Measurements from ENCODE around the gene PHF13. TPM values are rescaled to one million over a fixed set of nuclear protein-coding genes. Genes with fewer than 3 reads are reported as not detected.
"Not testable (repeated sequence)": the region's sequence is repeated elsewhere in the genome, so short reads cannot be mapped to it uniquely, and the experiment has no call there.

Gene PHF13
- total and polyA plus RNA-seq, 5 donors from 2014 or later = 4.7 to 7.5 (median 5.6) TPM

GRCh38 chr1:6594977-6595740, 18.4 kb upstream of the PHF13 start:
- Mint-ChIP-seq H3K36me3 (peaks cover 21% of the 10 kb centered on the region), H3K4me3 (no peak overlapping the region), H3K27ac (peak overlapping the region in 1 of 3 donors; percentile 75), H3K9me3 (no peaks in the 10 kb centered on the region), H3K27me3 (peaks cover 4% of the 10 kb centered on the region), H3K4me1 (peaks cover 0 to 65% (median 20%) of the 10 kb centered on the region in 4 donors)
- no peaks in the 10 kb centered on the region for H3K9me3 ChIP-seq (ENCODE audit: control insufficient read depth in 2 of 2, low read length in 2 of 2)
- peaks cover 73% of the 10 kb centered on the region for H3K36me3 ChIP-seq (ENCODE audit: control insufficient read depth, insufficient read depth, low read length)
- H3K4me3 ChIP-seq (ENCODE audit: low read depth, low read length) = no peak overlapping the region
- DNase-seq (no peak), ATAC-seq (ENCODE audit: low read depth in 2 of 2) (no peak)
- H3K27ac ChIP-seq (ENCODE audit: insufficient read depth, low read length, poor library complexity, severe bottlenecking) = no peak overlapping the region
- no peaks in the 10 kb centered on the region for H3K27me3 ChIP-seq (ENCODE audit: control insufficient read depth, insufficient read depth, low read length)
- peaks cover 54% of the 10 kb centered on the region for H3K4me1 ChIP-seq (ENCODE audit: control insufficient read depth, insufficient read depth, low read length, poor library complexity, severe bottlenecking)

- DNase-seq = no peak
- Histone ChIP-seq H3K4me3 (ENCODE audit: low read depth, low read length) (no peak overlapping the region), H3K4me1 (ENCODE audit: control insufficient read depth, insufficient read depth, low read length, poor library complexity, severe bottlenecking) (peaks cover 57% of the 10 kb centered on the region), H3K27ac (ENCODE audit: insufficient read depth, low read length, poor library complexity, severe bottlenecking) (no peak overlapping the region), H3K36me3 (ENCODE audit: control insufficient read depth, insufficient read depth, low read length) (peaks cover 61% of the 10 kb centered on the region), H3K9me3 (ENCODE audit: control insufficient read depth in 2 of 2, low read length in 2 of 2) (no peaks in the 10 kb centered on the region), H3K27me3 (ENCODE audit: control insufficient read depth, insufficient read depth, low read length) (no peaks in the 10 kb centered on the region)
- no peak for ATAC-seq (ENCODE audit: low read depth in 2 of 2)
- Mint-ChIP-seq H3K36me3 (peaks cover 21% of the 10 kb centered on the region), H3K9me3 (no peaks in the 10 kb centered on the region), H3K27ac (peak overlapping the region; percentile 25 to 75 (median 69)), H3K4me1 (peaks cover 0 to 64% (median 18%) of the 10 kb centered on the region in 4 donors), H3K27me3 (peaks cover 4% of the 10 kb centered on the region), H3K4me3 (peak overlapping the region in 2 of 4 donors; percentile 16 to 61)
These were observed 17.2 kb upstream of the PHF13 start for GRCh38 chr1:6596351-6596750.

GRCh38 chr1:6596886-6597776, 16.4 kb upstream of the PHF13 start:
- Histone ChIP-seq H3K4me1 (ENCODE audit: control insufficient read depth, insufficient read depth, low read length, poor library complexity, severe bottlenecking) (peaks cover 51% of the 10 kb centered on the region), H3K9me3 (ENCODE audit: control insufficient read depth in 2 of 2, low read length in 2 of 2) (no peaks in the 10 kb centered on the region), H3K4me3 (ENCODE audit: low read depth, low read length) (no peak overlapping the region), H3K27ac (ENCODE audit: insufficient read depth, low read length, poor library complexity, severe bottlenecking) (no peak overlapping the region), H3K27me3 (ENCODE audit: control insufficient read depth, insufficient read depth, low read length) (no peaks in the 10 kb centered on the region), H3K36me3 (ENCODE audit: control insufficient read depth, insufficient read depth, low read length) (peaks cover 58% of the 10 kb centered on the region)
- Mint-ChIP-seq H3K27me3 (peaks cover 4% of the 10 kb centered on the region), H3K36me3 (peaks cover 21% of the 10 kb centered on the region), H3K27ac (no peak overlapping the region), H3K4me3 (peak overlapping the region; percentile 22 to 98 (median 68)), H3K4me1 (peaks cover 0 to 58% (median 18%) of the 10 kb centered on the region in 4 donors), H3K9me3 (no peaks in the 10 kb centered on the region)
- no peak for ATAC-seq (ENCODE audit: low read depth in 2 of 2)
- no peak for DNase-seq

- DNase-seq (no peak), ATAC-seq (ENCODE audit: low read depth in 2 of 2) (no peak)
- Histone ChIP-seq H3K27ac (ENCODE audit: insufficient read depth, low read length, poor library complexity, severe bottlenecking) (no peak overlapping the region), H3K9me3 (ENCODE audit: control insufficient read depth in 2 of 2, low read length in 2 of 2) (no peaks in the 10 kb centered on the region), H3K36me3 (ENCODE audit: control insufficient read depth, insufficient read depth, low read length) (peaks cover 52% of the 10 kb centered on the region), H3K4me3 (ENCODE audit: low read depth, low read length) (no peak overlapping the region), H3K4me1 (ENCODE audit: control insufficient read depth, insufficient read depth, low read length, poor library complexity, severe bottlenecking) (peaks cover 45% of the 10 kb centered on the region), H3K27me3 (ENCODE audit: control insufficient read depth, insufficient read depth, low read length) (no peaks in the 10 kb centered on the region)
- Mint-ChIP-seq H3K36me3 (peaks cover 21% of the 10 kb centered on the region), H3K4me1 (peaks cover 0 to 58% (median 18%) of the 10 kb centered on the region in 4 donors), H3K27ac (no peak overlapping the region), H3K4me3 (peak overlapping the region in 3 of 4 donors; percentile 61 to 98 (median 75)), H3K9me3 (no peaks in the 10 kb centered on the region), H3K27me3 (peaks cover 4% of the 10 kb centered on the region)
These were observed 15.8 kb upstream of the PHF13 start for GRCh38 chr1:6597777-6598131.

GRCh38 chr1:6599141-6599975, 14.2 kb upstream of the PHF13 start:
- H3K4me1 Mint-ChIP-seq = peaks cover 8 to 65% (median 25%) of the 10 kb centered on the region in 4 donors
- ATAC-seq (ENCODE audit: low read depth in 2 of 2) (peak; percentile 27 to 32), DNase-seq (peak; percentile 19 to 86 (median 61))
- peaks cover 16% of the 10 kb centered on the region for H3K36me3 Mint-ChIP-seq
- Histone ChIP-seq H3K27me3 (ENCODE audit: control insufficient read depth, insufficient read depth, low read length) (no peaks in the 10 kb centered on the region), H3K4me1 (ENCODE audit: control insufficient read depth, insufficient read depth, low read length, poor library complexity, severe bottlenecking) (peaks cover 56% of the 10 kb centered on the region), H3K9me3 (ENCODE audit: control insufficient read depth in 2 of 2, low read length in 2 of 2) (no peaks in the 10 kb centered on the region), H3K4me3 (ENCODE audit: low read depth, low read length) (peak overlapping the region; percentile 91), H3K27ac (ENCODE audit: insufficient read depth, low read length, poor library complexity, severe bottlenecking) (peak overlapping the region; percentile 90), H3K36me3 (ENCODE audit: control insufficient read depth, insufficient read depth, low read length) (peaks cover 38% of the 10 kb centered on the region)
- no peaks in the 10 kb centered on the region for H3K9me3 Mint-ChIP-seq
- H3K27me3 Mint-ChIP-seq = peaks cover 4% of the 10 kb centered on the region
- peak overlapping the region; percentile 81 to 96 (median 94) for H3K27ac Mint-ChIP-seq
- H3K4me3 Mint-ChIP-seq = peak overlapping the region; percentile 98

GRCh38 chr1:6599991-6600390, 13.5 kb upstream of the PHF13 start:
- peak overlapping the region; percentile 98 for H3K4me3 Mint-ChIP-seq
- Histone ChIP-seq H3K4me1 (ENCODE audit: control insufficient read depth, insufficient read depth, low read length, poor library complexity, severe bottlenecking) (peaks cover 56% of the 10 kb centered on the region), H3K4me3 (ENCODE audit: low read depth, low read length) (peak overlapping the region; percentile 91), H3K36me3 (ENCODE audit: control insufficient read depth, insufficient read depth, low read length) (peaks cover 32% of the 10 kb centered on the region), H3K27ac (ENCODE audit: insufficient read depth, low read length, poor library complexity, severe bottlenecking) (peak overlapping the region; percentile 90)
- H3K27me3 ChIP-seq (ENCODE audit: control insufficient read depth, insufficient read depth, low read length); H3K9me3 ChIP-seq (ENCODE audit: control insufficient read depth in 2 of 2, low read length in 2 of 2); H3K9me3 Mint-ChIP-seq; DNase-seq; ATAC-seq (ENCODE audit: low read depth in 2 of 2); H3K27me3 Mint-ChIP-seq: not testable (repeated sequence)
- H3K4me1 Mint-ChIP-seq = peaks cover 8 to 63% (median 25%) of the 10 kb centered on the region in 4 donors
- peak overlapping the region; percentile 93 to 96 (median 94) for H3K27ac Mint-ChIP-seq
- H3K36me3 Mint-ChIP-seq = peaks cover 14% of the 10 kb centered on the region

- Histone ChIP-seq H3K4me1 (ENCODE audit: control insufficient read depth, insufficient read depth, low read length, poor library complexity, severe bottlenecking) (peaks cover 56% of the 10 kb centered on the region), H3K36me3 (ENCODE audit: control insufficient read depth, insufficient read depth, low read length) (peaks cover 26% of the 10 kb centered on the region), H3K27me3 (ENCODE audit: control insufficient read depth, insufficient read depth, low read length) (no peaks in the 10 kb centered on the region), H3K9me3 (ENCODE audit: control insufficient read depth in 2 of 2, low read length in 2 of 2) (no peaks in the 10 kb centered on the region), H3K4me3 (ENCODE audit: low read depth, low read length) (peak overlapping the region; percentile 91), H3K27ac (ENCODE audit: insufficient read depth, low read length, poor library complexity, severe bottlenecking) (peak overlapping the region; percentile 90)
- Mint-ChIP-seq H3K4me1 (peaks cover 8 to 59% (median 22%) of the 10 kb centered on the region in 4 donors), H3K4me3 (peak overlapping the region; percentile 98), H3K27me3 (peaks cover 4% of the 10 kb centered on the region), H3K9me3 (no peaks in the 10 kb centered on the region), H3K36me3 (peaks cover 9% of the 10 kb centered on the region), H3K27ac (peak overlapping the region; percentile 93 to 96 (median 94))
- DNase-seq (no peak), ATAC-seq (ENCODE audit: low read depth in 2 of 2) (no peak)
These were observed 13.0 kb upstream of the PHF13 start for GRCh38 chr1:6600410-6601048.
